ENCODE measurements around the gene MPEG1.
A peak's percentile ranks its signal among the peaks of the same experiment; 100 is the strongest.

MPEG1 gene

DNA sequence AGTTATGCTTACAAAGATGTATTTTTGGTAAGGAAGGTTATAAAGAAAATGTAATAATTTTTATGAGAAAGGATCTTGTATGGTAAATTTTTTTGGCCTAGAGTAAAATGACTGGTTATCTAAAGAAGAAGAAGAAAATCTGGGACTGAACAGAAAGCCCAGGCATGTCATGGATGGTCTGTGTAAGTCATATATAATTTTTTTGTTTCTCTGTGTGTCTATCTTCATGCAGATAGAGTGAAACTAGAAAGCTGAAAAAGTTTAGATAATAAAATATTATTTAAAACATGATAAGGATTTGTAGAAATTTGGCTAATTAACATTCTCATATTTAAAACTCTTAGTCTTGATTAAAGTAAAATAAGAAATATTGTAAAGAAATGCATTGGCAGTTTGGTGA is 27.6 kb upstream of the MPEG1 start:
- no peak overlapping the region for H2AFZ ChIP-seq (ENCODE audit: low read depth, low read length)
- H3K27ac ChIP-seq (ENCODE audit: low read length): no peak overlapping the region
- H3K9ac ChIP-seq (ENCODE audit: low read length): no peak overlapping the region
- H3K79me2 ChIP-seq (ENCODE audit: low read length): no peaks in the 10 kb centered on the region
- H4K20me1 ChIP-seq (ENCODE audit: insufficient read depth, low read length): no peaks in the 10 kb centered on the region
- H3K27me3 ChIP-seq (ENCODE audit: low read depth, low read length): no peaks in the 10 kb centered on the region
- peaks cover 11% of the 10 kb centered on the region for H3K36me3 ChIP-seq (replicated peaks; ENCODE audit: low read depth, low read length)
- H3K4me3 ChIP-seq (ENCODE audit: low read length): no peak overlapping the region
- H3K9me3 ChIP-seq (ENCODE audit: insufficient read depth, low read length): peaks cover 30% of the 10 kb centered on the region
- no peak overlapping the region for H3K4me2 ChIP-seq (ENCODE audit: low read length)
- H3K4me1 ChIP-seq (ENCODE audit: low read length): no peaks in the 10 kb centered on the region
- TF ChIP-seq, protein P1, sequence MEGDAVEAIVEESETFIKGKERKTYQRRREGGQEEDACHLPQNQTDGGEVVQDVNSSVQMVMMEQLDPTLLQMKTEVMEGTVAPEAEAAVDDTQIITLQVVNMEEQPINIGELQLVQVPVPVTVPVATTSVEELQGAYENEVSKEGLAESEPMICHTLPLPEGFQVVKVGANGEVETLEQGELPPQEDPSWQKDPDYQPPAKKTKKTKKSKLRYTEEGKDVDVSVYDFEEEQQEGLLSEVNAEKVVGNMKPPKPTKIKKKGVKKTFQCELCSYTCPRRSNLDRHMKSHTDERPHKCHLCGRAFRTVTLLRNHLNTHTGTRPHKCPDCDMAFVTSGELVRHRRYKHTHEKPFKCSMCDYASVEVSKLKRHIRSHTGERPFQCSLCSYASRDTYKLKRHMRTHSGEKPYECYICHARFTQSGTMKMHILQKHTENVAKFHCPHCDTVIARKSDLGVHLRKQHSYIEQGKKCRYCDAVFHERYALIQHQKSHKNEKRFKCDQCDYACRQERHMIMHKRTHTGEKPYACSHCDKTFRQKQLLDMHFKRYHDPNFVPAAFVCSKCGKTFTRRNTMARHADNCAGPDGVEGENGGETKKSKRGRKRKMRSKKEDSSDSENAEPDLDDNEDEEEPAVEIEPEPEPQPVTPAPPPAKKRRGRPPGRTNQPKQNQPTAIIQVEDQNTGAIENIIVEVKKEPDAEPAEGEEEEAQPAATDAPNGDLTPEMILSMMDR (IDR thresholded peaks at IDR 0.05; ENCODE audit: low read depth, low read length): no peak
- TF ChIP-seq EZH2phosphoT487 (IDR thresholded peaks at IDR 0.05; ENCODE audit: low read depth): no peak

DNA sequence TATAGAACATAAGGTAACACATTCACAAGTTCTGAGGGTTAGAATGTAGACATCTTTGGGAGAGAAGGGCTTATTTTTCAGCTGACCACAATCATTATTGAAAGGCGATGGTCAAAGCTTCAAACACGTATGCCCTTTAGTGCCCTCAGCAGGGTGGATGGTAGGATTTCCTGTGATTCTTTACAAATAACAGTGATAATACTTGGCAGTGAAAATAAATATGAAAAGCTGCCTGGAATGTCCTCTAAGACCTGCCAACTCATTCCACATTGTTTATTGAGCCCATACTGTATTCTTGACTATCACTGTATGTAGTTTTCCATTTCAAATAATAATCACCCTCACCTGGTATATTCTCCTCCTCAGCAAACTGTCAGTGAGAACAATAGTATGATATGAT is 13.7 kb upstream of the MPEG1 start:
- Histone ChIP-seq H2AFZ (ENCODE audit: low read depth, low read length) (no peak overlapping the region), H3K4me3 (ENCODE audit: low read length) (no peak overlapping the region), H3K27ac (ENCODE audit: low read length) (no peak overlapping the region), H3K27me3 (ENCODE audit: low read depth, low read length) (no peaks in the 10 kb centered on the region), H3K9me3 (ENCODE audit: insufficient read depth, low read length) (no peaks in the 10 kb centered on the region), H3K4me1 (ENCODE audit: low read length) (peaks cover 37% of the 10 kb centered on the region), H3K79me2 (ENCODE audit: low read length) (no peaks in the 10 kb centered on the region), H4K20me1 (ENCODE audit: insufficient read depth, low read length) (no peaks in the 10 kb centered on the region), H3K9ac (ENCODE audit: low read length) (no peak overlapping the region), H3K36me3 (replicated peaks; ENCODE audit: low read depth, low read length) (peaks cover 3% of the 10 kb centered on the region), H3K4me2 (ENCODE audit: low read length) (no peak overlapping the region)
- TF ChIP-seq, protein P1 (IDR thresholded peaks at IDR 0.05; ENCODE audit: low read depth, low read length): no peak
- no peak for TF ChIP-seq EZH2phosphoT487 (IDR thresholded peaks at IDR 0.05; ENCODE audit: low read depth)

DNA sequence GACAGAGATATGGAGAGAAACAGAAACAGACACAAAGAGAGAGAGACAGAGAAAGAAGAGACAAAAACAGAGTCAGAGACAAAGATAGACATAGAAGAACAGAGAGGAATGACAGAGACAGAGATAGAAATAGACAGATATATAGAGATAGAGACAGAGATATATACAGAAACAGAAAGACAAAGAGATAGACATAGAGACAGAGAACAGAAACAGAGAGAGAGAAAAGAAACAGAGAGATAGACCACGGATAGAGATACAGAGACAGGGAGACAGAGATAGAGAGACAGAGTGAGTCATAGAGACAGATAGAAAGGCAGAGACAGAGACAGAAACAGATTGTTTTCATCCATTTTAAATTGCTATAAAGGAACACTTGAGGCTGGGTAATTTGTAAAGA is 12.3 kb upstream of the MPEG1 start:
- TF ChIP-seq, protein P1 (IDR thresholded peaks at IDR 0.05; ENCODE audit: low read depth, low read length): no peak
- no peak for TF ChIP-seq EZH2phosphoT487 (IDR thresholded peaks at IDR 0.05; ENCODE audit: low read depth)
- H3K4me2 ChIP-seq (ENCODE audit: low read length): peak overlapping the region; percentile 21; the same call in 1 of the 2 replicates
- no peaks in the 10 kb centered on the region for H3K27me3 ChIP-seq (ENCODE audit: low read depth, low read length)
- no peaks in the 10 kb centered on the region for H4K20me1 ChIP-seq (ENCODE audit: insufficient read depth, low read length)
- H3K36me3 ChIP-seq (replicated peaks; ENCODE audit: low read depth, low read length): peaks cover 3% of the 10 kb centered on the region
- no peaks in the 10 kb centered on the region for H3K9me3 ChIP-seq (ENCODE audit: insufficient read depth, low read length)
- no peak overlapping the region for H3K27ac ChIP-seq (ENCODE audit: low read length)
- no peak overlapping the region for H3K4me3 ChIP-seq (ENCODE audit: low read length)
- peak overlapping the region; percentile 29; the same call in 1 of the 2 replicates for H2AFZ ChIP-seq (ENCODE audit: low read depth, low read length)
- H3K9ac ChIP-seq (ENCODE audit: low read length): no peak overlapping the region
- H3K79me2 ChIP-seq (ENCODE audit: low read length): no peaks in the 10 kb centered on the region
- H3K4me1 ChIP-seq (ENCODE audit: low read length): peaks cover 51% of the 10 kb centered on the region

DNA sequence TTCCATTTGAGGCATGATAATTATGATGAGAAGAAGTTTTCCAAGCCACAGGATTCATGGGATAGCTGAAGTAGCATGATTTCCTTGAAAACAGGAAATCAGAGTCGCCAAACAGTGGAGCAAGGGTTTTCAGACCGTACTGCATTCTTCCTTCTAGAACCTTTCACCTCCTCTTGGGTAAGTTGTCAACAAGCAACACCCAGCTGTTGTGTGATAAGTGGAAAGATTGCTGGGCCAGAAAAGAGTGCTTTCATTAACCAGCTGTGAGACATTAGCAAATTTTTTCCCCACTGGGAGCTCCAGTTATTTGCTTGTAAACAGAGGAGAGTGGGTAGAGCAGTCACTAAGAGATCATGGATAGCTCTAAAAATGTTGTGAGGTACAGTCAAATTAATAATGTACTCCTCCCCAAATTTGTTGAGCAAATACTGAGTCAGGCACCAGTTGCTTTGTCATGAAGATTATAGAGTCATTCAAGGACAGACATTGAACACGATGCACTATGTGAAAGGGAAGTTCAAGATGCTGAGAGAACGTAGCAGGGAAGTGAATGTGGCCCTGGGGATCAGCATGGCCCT is 11.7 kb upstream of the MPEG1 start:
- Histone ChIP-seq H3K4me2 (ENCODE audit: low read length) (peak overlapping the region; percentile 21), H3K27ac (ENCODE audit: low read length) (no peak overlapping the region), H3K27me3 (ENCODE audit: low read depth, low read length) (no peaks in the 10 kb centered on the region)

More for the DNA sequence above, 11.7 kb upstream of the MPEG1 start:
- Histone ChIP-seq H3K9ac (ENCODE audit: low read length) (no peak overlapping the region), H3K9me3 (ENCODE audit: insufficient read depth, low read length) (no peaks in the 10 kb centered on the region), H3K36me3 (replicated peaks; ENCODE audit: low read depth, low read length) (peaks cover 3% of the 10 kb centered on the region), H3K79me2 (ENCODE audit: low read length) (no peaks in the 10 kb centered on the region), H3K4me3 (ENCODE audit: low read length) (no peak overlapping the region), H2AFZ (ENCODE audit: low read depth, low read length) (peak overlapping the region; percentile 29), H4K20me1 (ENCODE audit: insufficient read depth, low read length) (no peaks in the 10 kb centered on the region), H3K4me1 (ENCODE audit: low read length) (peaks cover 57% of the 10 kb centered on the region)
- TF ChIP-seq, protein P1 (IDR thresholded peaks at IDR 0.05; ENCODE audit: low read depth, low read length): no peak
- no peak for TF ChIP-seq EZH2phosphoT487 (IDR thresholded peaks at IDR 0.05; ENCODE audit: low read depth)
